CD4-positive, CD25-positive, alpha-beta regulatory T cell (primary cell): ENCODE results near the gene TKFC. TPM values are rescaled to one million over a fixed set of nuclear protein-coding genes. Genes with fewer than 3 reads are reported as not detected.

Source experiments
- ATAC-seq, 2 donors: fragments of 150-1000 bp; cut with Tn5 transposase; one replicate each; pipeline ENCODE4 v1.10.0; 2021; ENCODE audit warnings: low read depth in 2 of 2, moderate number of reproducible peaks in 2 of 2, moderate library complexity in 1 of 2
- DNase-seq, 3 donors: peaks; one replicate each; pipeline versions ENCODE4 v3.0.0 to v3.0.0-alpha.2; 2012 to 2022; ENCODE audit warnings: mixed read lengths in 1 of 3
- H3K27ac ChIP-seq: one replicate; pipeline ENCODE4 v1.7.0; 2013; ENCODE audit warnings: mild to moderate bottlenecking, low read length; ENCODE audit not compliant: insufficient read depth, poor library complexity, severe bottlenecking
- H3K27me3 ChIP-seq: one replicate; pipeline ENCODE4 v1.7.0; 2013; ENCODE audit warnings: low read length; ENCODE audit not compliant: control insufficient read depth, insufficient read depth
- H3K36me3 ChIP-seq: one replicate; pipeline ENCODE4 v1.7.0; 2013; ENCODE audit warnings: mild to moderate bottlenecking, low read length, moderate library complexity; ENCODE audit not compliant: control insufficient read depth, insufficient read depth
- H3K4me1 ChIP-seq: 2 replicates; pipeline ENCODE4 v1.7.0; 2013; ENCODE audit warnings: mild to moderate bottlenecking, low read length; ENCODE audit not compliant: insufficient read depth, control insufficient read depth, poor library complexity, severe bottlenecking
- H3K4me3 ChIP-seq: one replicate; pipeline ENCODE4 v1.7.0; 2013; ENCODE audit warnings: low read depth, mild to moderate bottlenecking, low read length, moderate library complexity
- H3K9me3 ChIP-seq, 2 experiments: 1 replicate in 1 of 2; 2 replicates in 1 of 2; pipeline ENCODE4 v1.7.0; 2013; ENCODE audit warnings: low read length in 2 of 2, mild to moderate bottlenecking in 1 of 2, moderate library complexity in 1 of 2; ENCODE audit not compliant: control insufficient read depth in 2 of 2
- H3K27ac Mint-ChIP-seq, 3 donors: one replicate each; pipeline ENCODE4 v1.8.0; 2020 to 2022; ENCODE audit warnings: mild to moderate bottlenecking in 3 of 3, mixed read lengths in 3 of 3, moderate library complexity in 2 of 3
- H3K27me3 Mint-ChIP-seq: one replicate; pipeline ENCODE4 v1.8.0; 2022; ENCODE audit warnings: mild to moderate bottlenecking, mixed read lengths
- H3K36me3 Mint-ChIP-seq: one replicate; pipeline ENCODE4 v1.8.0; 2020; ENCODE audit warnings: mixed read lengths
- H3K4me1 Mint-ChIP-seq, 4 donors: one replicate each; pipeline ENCODE4 v1.8.0; 2020 to 2022; ENCODE audit warnings: mixed read lengths in 4 of 4, mild to moderate bottlenecking in 1 of 4
- H3K4me3 Mint-ChIP-seq, 4 donors: one replicate each; pipeline ENCODE4 v1.8.0; 2020 to 2022; ENCODE audit warnings: mild to moderate bottlenecking in 4 of 4, mixed read lengths in 4 of 4, moderate library complexity in 3 of 4
- H3K9me3 Mint-ChIP-seq, 7 donors: one replicate each; pipeline ENCODE4 v1.8.0; 2020 to 2022; ENCODE audit warnings: mixed read lengths in 7 of 7, mild to moderate bottlenecking in 3 of 7, moderate library complexity in 2 of 7
- polyA plus RNA-seq, 4 donors: library from polyadenylated mRNA; unstranded; fragments of 300-500 nt; fragmentation: Illumina TruSeq; gene quantifications; one replicate each; pipeline ENCODE4 v1.2.3, GENCODE V29; 2021
- total RNA-seq: library from RNA; stranded (reverse); gene quantifications from one replicate; pipeline ENCODE4 v1.2.3, GENCODE V29; 2022

The TKFC gene
- total and polyA plus RNA-seq, 5 donors from 2014 or later, result 29.2 to 33.2 (median 31.3) TPM

DNA sequence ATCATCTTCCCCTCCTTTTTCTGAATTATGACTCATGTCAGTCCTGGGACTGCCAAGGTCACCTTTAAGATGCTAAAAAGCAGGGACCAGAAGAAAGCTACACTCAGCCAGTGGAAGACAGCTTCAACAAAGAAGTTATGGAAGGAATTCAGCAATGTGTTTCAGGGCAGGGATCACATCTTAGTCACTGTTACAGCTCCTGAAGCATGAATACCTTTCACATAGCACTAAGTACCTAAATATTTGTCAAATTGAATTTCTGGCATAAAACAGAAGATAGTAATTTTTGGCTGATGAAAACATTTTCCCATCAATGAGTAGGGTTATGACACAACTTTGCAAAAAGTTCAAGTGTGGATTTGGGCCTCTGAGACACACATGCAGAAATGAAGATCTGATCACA, 5.4 kb upstream of the TKFC start:
- ATAC-seq, result no peak
- Mint-ChIP-seq H3K36me3 (peaks cover 48% of the 10 kb centered on the region), H3K27ac (peak overlapping the region in 2 of 3 donors; percentile 53 to 67), H3K4me1 (peaks cover 33 to 51% (median 42%) of the 10 kb centered on the region in 4 donors), H3K9me3 (no peaks in the 10 kb centered on the region), H3K4me3 (no peak overlapping the region), H3K27me3 (no peaks in the 10 kb centered on the region)
- H3K4me3 ChIP-seq, result no peak overlapping the region
- peaks cover 18% of the 10 kb centered on the region for H3K4me1 ChIP-seq
- H3K9me3 ChIP-seq, result no peaks in the 10 kb centered on the region
- no peak overlapping the region for H3K27ac ChIP-seq
- no peaks in the 10 kb centered on the region for H3K27me3 ChIP-seq
- peaks cover 72% of the 10 kb centered on the region for H3K36me3 ChIP-seq
- DNase-seq, result no peak

GRCh38 chr11:61328351-61328750, 4.7 kb upstream of the TKFC start:
- peaks cover 41% of the 10 kb centered on the region for H3K36me3 Mint-ChIP-seq
- peaks cover 33 to 56% (median 46%) of the 10 kb centered on the region in 4 donors for H3K4me1 Mint-ChIP-seq
- peak overlapping the region in 1 of 4 donors; percentile 27 for H3K4me3 Mint-ChIP-seq
- no peak for DNase-seq
- Histone ChIP-seq H3K27me3 (no peaks in the 10 kb centered on the region), H3K4me1 (peaks cover 22% of the 10 kb centered on the region), H3K4me3 (no peak overlapping the region), H3K9me3 (no peaks in the 10 kb centered on the region), H3K36me3 (peaks cover 65% of the 10 kb centered on the region), H3K27ac (no peak overlapping the region)
- peak overlapping the region in 1 of 3 donors; percentile 67 for H3K27ac Mint-ChIP-seq
- no peaks in the 10 kb centered on the region for H3K9me3 Mint-ChIP-seq
- H3K27me3 Mint-ChIP-seq, result no peaks in the 10 kb centered on the region
- ATAC-seq, result no peak

DNA sequence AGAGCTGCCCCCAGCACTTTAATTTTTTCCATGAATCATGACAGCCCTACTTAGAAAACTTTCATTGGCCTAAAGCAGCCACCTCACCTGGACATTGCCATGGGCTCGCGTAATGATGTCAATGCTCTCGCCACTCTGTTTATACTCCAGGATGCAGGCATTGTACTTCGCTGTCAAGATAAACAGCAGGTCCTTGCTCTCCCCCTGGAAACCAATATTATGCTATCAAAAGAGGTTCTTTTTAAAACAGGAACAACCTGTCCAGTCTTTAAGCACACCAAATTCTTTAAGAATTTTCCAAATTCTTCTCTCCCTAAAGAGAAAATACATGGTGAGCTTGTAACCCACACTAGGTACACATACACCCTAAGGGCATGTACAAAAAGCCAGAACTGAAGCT, 3.2 kb upstream of the TKFC start:
- H3K4me1 Mint-ChIP-seq, result peaks cover 33 to 67% (median 52%) of the 10 kb centered on the region in 4 donors
- no peak for DNase-seq
- Histone ChIP-seq H3K27me3 (no peaks in the 10 kb centered on the region), H3K4me1 (peaks cover 28% of the 10 kb centered on the region), H3K4me3 (no peak overlapping the region), H3K36me3 (peaks cover 51% of the 10 kb centered on the region), H3K27ac (no peak overlapping the region), H3K9me3 (no peaks in the 10 kb centered on the region)
- no peaks in the 10 kb centered on the region for H3K9me3 Mint-ChIP-seq
- peaks cover 33% of the 10 kb centered on the region for H3K36me3 Mint-ChIP-seq
- no peak for ATAC-seq
- peak overlapping the region in 1 of 3 donors; percentile 69 for H3K27ac Mint-ChIP-seq
- H3K4me3 Mint-ChIP-seq, result peak overlapping the region in 3 of 4 donors; percentile 22 to 64 (median 22)
- H3K27me3 Mint-ChIP-seq, result no peaks in the 10 kb centered on the region

DNA sequence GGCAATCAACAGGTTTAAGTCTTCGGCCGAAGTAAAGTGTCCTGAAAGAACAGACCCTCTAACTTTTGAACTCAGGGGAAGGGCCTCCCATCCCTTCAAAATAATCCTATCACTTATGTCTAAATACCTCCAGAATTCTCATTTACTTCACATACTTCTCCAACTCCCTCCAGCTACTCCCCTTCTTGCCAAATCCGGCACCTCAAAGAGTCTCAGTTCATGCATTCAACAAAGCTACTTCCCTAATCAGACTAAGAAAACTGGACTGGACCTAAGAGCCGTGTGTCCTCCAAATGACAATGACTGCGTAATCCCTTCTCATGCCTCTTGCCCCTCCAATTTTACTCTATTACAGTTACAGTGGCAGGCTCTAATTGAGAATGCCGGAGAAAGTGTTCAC, 1.4 kb upstream of the TKFC start:
- Histone ChIP-seq H3K4me3 (peak overlapping the region; percentile 85), H3K36me3 (peaks cover 33% of the 10 kb centered on the region), H3K9me3 (no peaks in the 10 kb centered on the region), H3K4me1 (peaks cover 32% of the 10 kb centered on the region), H3K27ac (peak overlapping the region; percentile 15), H3K27me3 (no peaks in the 10 kb centered on the region)
- Mint-ChIP-seq H3K27ac (peak overlapping the region; percentile 45 to 98 (median 97)), H3K27me3 (no peaks in the 10 kb centered on the region), H3K4me3 (peak overlapping the region; percentile 89 to 98 (median 96)), H3K36me3 (peaks cover 25% of the 10 kb centered on the region), H3K9me3 (no peaks in the 10 kb centered on the region), H3K4me1 (peaks cover 33 to 78% (median 57%) of the 10 kb centered on the region in 4 donors)
- ATAC-seq (no peak), DNase-seq (no peak)

GRCh38 chr11:61332281-61332796, 689 bp upstream of the TKFC start:
- Histone ChIP-seq H3K4me1 (peaks cover 32% of the 10 kb centered on the region), H3K27ac (peak overlapping the region; percentile 87), H3K4me3 (peak overlapping the region; percentile 85), H3K27me3 (no peaks in the 10 kb centered on the region), H3K36me3 (peaks cover 26% of the 10 kb centered on the region), H3K9me3 (no peaks in the 10 kb centered on the region)
- H3K4me3 Mint-ChIP-seq, result peak overlapping the region; percentile 89 to 98 (median 96)
- H3K36me3 Mint-ChIP-seq, result peaks cover 25% of the 10 kb centered on the region
- no peaks in the 10 kb centered on the region for H3K9me3 Mint-ChIP-seq
- H3K27me3 Mint-ChIP-seq, result no peaks in the 10 kb centered on the region
- H3K27ac Mint-ChIP-seq, result peak overlapping the region; percentile 95 to 98 (median 97)
- DNase-seq (peak; percentile 3 to 15 (median 7)), ATAC-seq (no peak)
- H3K4me1 Mint-ChIP-seq, result peaks cover 33 to 81% (median 57%) of the 10 kb centered on the region in 4 donors

DNA sequence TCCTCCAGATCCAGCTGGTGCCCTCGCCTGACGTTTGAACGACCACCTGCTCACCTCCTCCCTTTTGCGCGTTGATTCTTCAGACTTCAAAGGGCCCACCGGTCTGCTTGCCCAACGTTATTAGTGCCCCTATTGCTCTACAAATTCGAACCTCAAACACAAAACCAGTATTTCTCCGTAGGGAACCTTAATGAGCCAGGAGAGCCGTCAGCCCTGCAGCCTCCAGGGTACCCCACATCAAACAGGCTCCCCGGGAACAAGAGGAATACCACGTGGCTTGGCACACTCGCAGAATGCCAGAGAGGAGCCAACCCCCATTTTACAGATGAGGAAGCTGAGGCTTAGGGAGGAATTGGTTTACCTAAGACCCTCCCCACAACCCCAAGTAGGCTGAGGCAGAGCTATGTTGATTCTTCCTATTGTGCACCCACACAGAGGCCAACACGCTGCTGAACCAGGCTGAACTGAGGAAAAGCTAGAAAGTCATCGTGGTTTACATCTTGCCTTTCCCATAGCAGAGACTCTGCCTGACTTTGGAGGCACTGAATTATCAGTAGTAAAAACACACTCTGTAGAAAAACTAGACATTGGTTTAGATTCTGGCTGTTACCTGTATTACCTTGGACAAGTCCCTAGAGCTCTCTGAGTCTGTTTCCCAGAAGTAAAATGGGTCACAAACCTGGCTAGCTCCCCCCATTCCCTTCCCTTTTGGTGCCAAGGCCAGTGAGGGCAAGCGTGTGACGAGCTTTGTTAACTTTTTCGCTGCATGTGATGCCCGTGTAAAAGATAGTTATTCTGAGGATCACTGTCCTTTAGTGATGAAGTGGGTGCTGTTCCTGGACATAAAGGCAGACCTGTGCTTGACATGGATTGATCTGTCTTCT, 764 bp downstream of the TKFC start:
- ATAC-seq, result no peak
- H3K4me1 ChIP-seq, result peaks cover 32% of the 10 kb centered on the region
- Mint-ChIP-seq H3K4me1 (peaks cover 23 to 72% (median 47%) of the 10 kb centered on the region in 4 donors), H3K9me3 (no peaks in the 10 kb centered on the region), H3K4me3 (peak overlapping the region; percentile 89 to 98 (median 96)), H3K27ac (peak overlapping the region; percentile 97 to 98 (median 98)), H3K27me3 (no peaks in the 10 kb centered on the region), H3K36me3 (peaks cover 19% of the 10 kb centered on the region)
- no peak for DNase-seq
- peak overlapping the region; percentile 87 for H3K27ac ChIP-seq
- H3K9me3 ChIP-seq, result no peaks in the 10 kb centered on the region
- peaks cover 14% of the 10 kb centered on the region for H3K36me3 ChIP-seq
- H3K4me3 ChIP-seq, result peak overlapping the region; percentile 83
- H3K27me3 ChIP-seq, result no peaks in the 10 kb centered on the region

DNA sequence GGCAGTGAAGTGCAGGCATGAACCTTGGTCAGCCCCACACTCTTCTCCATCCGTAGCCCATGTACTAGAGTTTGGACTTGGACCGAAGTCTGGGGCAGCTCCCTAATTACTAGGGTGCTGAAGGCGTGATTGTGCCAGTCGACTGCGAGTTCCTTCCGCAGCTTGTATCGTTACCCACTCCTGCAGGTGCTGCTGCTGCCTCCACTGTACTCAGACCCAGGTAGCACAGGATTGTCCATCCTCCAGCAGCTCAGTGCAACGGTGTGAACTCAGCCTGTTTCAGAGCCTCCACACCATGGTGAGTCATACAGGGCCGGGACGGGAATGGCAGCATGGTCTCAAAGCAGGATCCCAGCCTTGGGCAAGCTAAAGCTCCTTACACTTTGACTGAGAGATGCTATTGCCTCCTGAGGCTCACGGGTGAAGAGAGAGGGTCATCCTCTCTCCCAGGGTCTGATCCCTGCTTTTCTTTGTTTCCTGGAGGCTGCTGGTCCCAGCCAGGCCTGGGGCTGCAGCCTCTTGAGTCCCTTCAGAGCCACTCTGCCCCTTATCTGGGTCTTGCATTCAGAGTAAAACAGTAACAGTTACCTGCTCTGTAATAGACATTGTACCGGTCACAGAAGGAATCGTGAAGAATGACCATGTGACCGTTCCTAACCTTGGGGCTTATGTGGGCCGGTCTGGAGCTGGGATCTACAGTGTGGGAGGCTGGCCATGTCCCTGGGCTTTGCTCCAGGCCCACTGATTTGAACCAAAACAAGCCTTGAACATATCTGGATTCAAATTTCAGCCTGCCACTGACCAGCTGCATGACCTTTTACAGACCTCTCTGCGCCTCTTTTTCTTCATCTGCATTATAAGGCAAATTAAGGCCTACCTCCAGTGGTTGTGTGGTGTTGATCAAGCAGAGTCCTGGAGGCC, 1.7 kb downstream of the TKFC start:
- no peak for ATAC-seq
- Histone ChIP-seq H3K36me3 (peaks cover 5% of the 10 kb centered on the region), H3K4me3 (no peak overlapping the region), H3K4me1 (peaks cover 32% of the 10 kb centered on the region), H3K27ac (no peak overlapping the region), H3K27me3 (no peaks in the 10 kb centered on the region), H3K9me3 (no peaks in the 10 kb centered on the region)
- Mint-ChIP-seq H3K27ac (peak overlapping the region; percentile 97 to 98 (median 98)), H3K27me3 (no peaks in the 10 kb centered on the region), H3K9me3 (no peaks in the 10 kb centered on the region), H3K4me1 (peaks cover 17 to 63% (median 39%) of the 10 kb centered on the region in 4 donors), H3K4me3 (peak overlapping the region; percentile 32 to 98 (median 92)), H3K36me3 (peaks cover 15% of the 10 kb centered on the region)
- no peak for DNase-seq
